HFFc6 (cell line): ENCODE measurements around the gene DPP6. TPM values are rescaled to one million over a fixed set of nuclear protein-coding genes. Genes with fewer than 3 reads are reported as not detected.

ENCODE experiments used
- DNase-seq: peaks from one replicate; pipeline ENCODE4 v3.0.0-alpha.2; 2018
- H3K27ac Mint-ChIP-seq: 2 replicates; pipeline ENCODE4 v1.8.0; 2020; ENCODE audit warnings: mild to moderate bottlenecking, mixed read lengths
- H3K27me3 Mint-ChIP-seq: 2 replicates; pipeline ENCODE4 v1.8.0; 2021; ENCODE audit warnings: mild to moderate bottlenecking, moderate library complexity, mixed read lengths; ENCODE audit not compliant: insufficient read depth
- H3K36me3 Mint-ChIP-seq: 2 replicates; pipeline ENCODE4 v1.8.0; 2021; ENCODE audit warnings: low read depth, mixed read lengths
- H3K4me1 Mint-ChIP-seq: 2 replicates; pipeline ENCODE4 v1.8.0; 2020; ENCODE audit warnings: low read depth, mixed read lengths
- H3K4me3 Mint-ChIP-seq: 2 replicates; pipeline ENCODE4 v1.8.0; 2020; ENCODE audit warnings: mild to moderate bottlenecking, moderate library complexity, mixed read lengths
- H3K9me3 Mint-ChIP-seq: 2 replicates; pipeline ENCODE4 v1.8.0; 2020; ENCODE audit warnings: mild to moderate bottlenecking, mixed read lengths
- total RNA-seq, 6 experiments: library from RNA; stranded (reverse); fragmentation: NEBNext Ultra II Directional; extraction: Animal tissue kit (Norgen Biotek cat#: 25700); gene quantifications; 2 replicates in 1 of 6; 3 replicates in 5 of 6; pipeline ENCODE4 v1.2.3, GENCODE V29; 2021
- TF ChIP-seq, protein P1 (sequence below): fragments of 200-600 bp; sonication (generic); IDR thresholded peaks from 2 replicates; pipeline ENCODE4 v1.5.0; 2021; ENCODE audit warnings: antibody characterized with exemption, mild to moderate bottlenecking

Gene DPP6
- total RNA-seq, 6 experiments from 2014 or later: not detected

DNA sequence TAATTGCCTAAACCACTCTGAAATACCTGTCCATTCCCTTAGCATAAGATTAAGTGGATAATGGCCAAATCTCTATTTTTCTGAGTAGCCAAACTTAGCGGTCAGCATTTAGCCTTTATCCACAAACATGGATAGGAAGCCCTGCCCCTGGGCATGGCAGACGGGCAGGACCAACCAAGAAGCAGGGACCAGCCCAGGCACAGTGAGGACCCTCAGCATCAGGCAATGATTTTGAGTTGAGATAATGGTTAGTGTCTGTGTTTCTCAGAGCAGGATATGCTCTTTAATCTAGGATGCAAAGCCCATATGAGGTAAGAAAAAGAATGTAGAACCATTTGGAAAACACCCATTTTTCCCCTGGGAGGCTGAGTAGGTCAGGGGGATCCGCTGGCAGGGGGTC is 131.7 kb downstream of the DPP6 start:
- Mint-ChIP-seq H3K36me3 (peaks cover 3% of the 10 kb centered on the region; the same call in 1 of the 2 replicates), H3K4me3 (no peak overlapping the region), H3K27ac (no peak overlapping the region), H3K4me1 (no peaks in the 10 kb centered on the region), H3K27me3 (no peaks in the 10 kb centered on the region; the same call in 1 of the 2 replicates), H3K9me3 (peaks cover 35% of the 10 kb centered on the region)
- TF ChIP-seq, protein P1, sequence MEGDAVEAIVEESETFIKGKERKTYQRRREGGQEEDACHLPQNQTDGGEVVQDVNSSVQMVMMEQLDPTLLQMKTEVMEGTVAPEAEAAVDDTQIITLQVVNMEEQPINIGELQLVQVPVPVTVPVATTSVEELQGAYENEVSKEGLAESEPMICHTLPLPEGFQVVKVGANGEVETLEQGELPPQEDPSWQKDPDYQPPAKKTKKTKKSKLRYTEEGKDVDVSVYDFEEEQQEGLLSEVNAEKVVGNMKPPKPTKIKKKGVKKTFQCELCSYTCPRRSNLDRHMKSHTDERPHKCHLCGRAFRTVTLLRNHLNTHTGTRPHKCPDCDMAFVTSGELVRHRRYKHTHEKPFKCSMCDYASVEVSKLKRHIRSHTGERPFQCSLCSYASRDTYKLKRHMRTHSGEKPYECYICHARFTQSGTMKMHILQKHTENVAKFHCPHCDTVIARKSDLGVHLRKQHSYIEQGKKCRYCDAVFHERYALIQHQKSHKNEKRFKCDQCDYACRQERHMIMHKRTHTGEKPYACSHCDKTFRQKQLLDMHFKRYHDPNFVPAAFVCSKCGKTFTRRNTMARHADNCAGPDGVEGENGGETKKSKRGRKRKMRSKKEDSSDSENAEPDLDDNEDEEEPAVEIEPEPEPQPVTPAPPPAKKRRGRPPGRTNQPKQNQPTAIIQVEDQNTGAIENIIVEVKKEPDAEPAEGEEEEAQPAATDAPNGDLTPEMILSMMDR: no peak
- no peak for DNase-seq

DNA sequence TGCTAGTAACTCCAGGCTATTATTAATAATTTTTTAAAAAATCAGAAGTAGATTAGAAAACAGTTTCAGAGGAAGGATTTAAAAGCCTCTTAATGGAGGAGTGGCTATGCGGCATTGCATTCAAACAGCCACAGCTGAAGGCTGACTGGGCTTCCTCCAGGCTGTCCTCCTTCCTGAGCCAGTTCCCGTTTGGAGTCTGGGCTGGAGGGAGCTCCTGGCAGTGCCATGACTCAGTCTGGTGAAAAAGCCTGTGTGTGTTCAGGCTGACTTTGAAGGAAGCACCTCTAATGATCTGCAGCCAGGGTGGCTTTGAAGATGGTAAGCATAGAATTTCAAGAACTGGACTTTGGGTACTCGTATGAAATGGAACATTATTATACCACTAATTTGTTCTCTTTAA is 134.6 kb downstream of the DPP6 start:
- Mint-ChIP-seq H3K27ac (no peak overlapping the region), H3K36me3 (peaks cover 3% of the 10 kb centered on the region; the same call in 1 of the 2 replicates), H3K9me3 (peaks cover 40% of the 10 kb centered on the region), H3K27me3 (no peaks in the 10 kb centered on the region), H3K4me3 (no peak overlapping the region), H3K4me1 (no peaks in the 10 kb centered on the region)
- TF ChIP-seq, protein P1: no peak
- DNase-seq: no peak

DNA sequence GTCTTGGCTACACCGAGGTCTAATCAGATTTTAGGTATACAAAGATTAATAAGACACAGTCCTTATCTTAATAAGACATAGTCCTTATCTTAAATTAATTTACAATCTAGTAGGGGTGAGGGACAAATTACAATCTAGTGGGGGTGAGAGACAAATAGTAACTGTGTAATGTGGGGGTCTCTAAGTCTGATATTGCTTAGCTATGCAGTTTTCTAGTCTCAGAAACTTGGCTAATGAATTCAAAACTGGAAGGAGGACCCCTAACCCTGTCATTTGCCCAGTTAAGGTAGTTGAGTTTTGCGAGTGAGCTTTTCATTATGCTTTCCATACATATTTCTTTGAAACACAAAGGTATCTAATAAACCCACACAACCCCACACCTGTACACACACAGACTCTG is 136.1 kb downstream of the DPP6 start:
- H3K9me3 Mint-ChIP-seq: peaks cover 46% of the 10 kb centered on the region

DNA sequence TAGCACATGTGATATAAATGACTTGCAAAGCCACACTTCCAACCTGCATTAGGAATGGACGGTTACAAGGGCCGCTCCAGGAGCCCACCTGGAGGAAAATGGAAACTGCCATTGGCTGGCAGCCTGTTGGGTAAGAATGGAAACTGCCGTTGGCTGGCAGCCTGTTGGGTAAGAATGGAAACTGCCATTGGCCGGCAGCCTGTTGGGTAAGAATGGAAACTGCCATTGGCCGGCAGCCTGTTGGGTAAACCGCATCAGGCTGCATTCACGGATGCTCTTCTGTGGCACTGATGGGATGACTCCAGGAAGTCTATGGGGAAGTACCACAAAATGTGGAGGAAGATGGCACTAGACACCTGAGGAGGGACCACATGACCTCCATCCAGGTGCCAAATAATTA is 143.1 kb downstream of the DPP6 start:
- H3K27me3 Mint-ChIP-seq: no peaks in the 10 kb centered on the region; the same call in 1 of the 2 replicates
- no peak overlapping the region for H3K27ac Mint-ChIP-seq
- H3K4me3 Mint-ChIP-seq: no peak overlapping the region
- H3K4me1 Mint-ChIP-seq: no peaks in the 10 kb centered on the region
- 0 out of 2 replicates have a peak, but pooled peaks cover 5% of the 10 kb centered on the region for H3K36me3 Mint-ChIP-seq
- DNase-seq: no peak
- H3K9me3 Mint-ChIP-seq: peaks cover 52% of the 10 kb centered on the region
- TF ChIP-seq, protein P1: no peak

More for the DNA sequence above, 136.1 kb downstream of the DPP6 start:
- DNase-seq: no peak
- no peak overlapping the region for H3K4me3 Mint-ChIP-seq
- TF ChIP-seq, protein P1: no peak
- H3K27ac Mint-ChIP-seq: no peak overlapping the region
- H3K36me3 Mint-ChIP-seq: peaks cover 3% of the 10 kb centered on the region; the same call in 1 of the 2 replicates
- no peaks in the 10 kb centered on the region for H3K4me1 Mint-ChIP-seq
- H3K27me3 Mint-ChIP-seq: no peaks in the 10 kb centered on the region

DNA sequence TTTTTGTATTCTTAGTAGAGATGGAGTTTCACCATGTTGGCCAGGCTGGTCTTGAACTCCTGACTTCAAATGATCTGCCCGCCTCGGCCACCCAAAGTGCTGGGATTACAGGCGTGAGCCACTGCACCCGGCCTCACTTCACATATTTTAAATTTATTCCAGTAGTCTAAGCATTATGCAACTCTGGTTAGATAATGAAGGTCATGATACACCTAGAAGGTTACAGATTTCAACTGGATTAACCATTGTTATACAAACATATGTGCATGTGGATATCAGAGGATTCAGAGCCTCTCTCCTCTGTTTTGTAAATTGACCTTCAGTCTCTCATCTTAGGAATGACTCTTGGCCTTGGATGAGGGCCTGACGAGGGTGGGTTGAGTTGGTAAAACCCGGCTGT is 146.3 kb downstream of the DPP6 start:
- DNase-seq: no peak
- H3K27me3 Mint-ChIP-seq: no peaks in the 10 kb centered on the region; the same call in 1 of the 2 replicates
- TF ChIP-seq, protein P1: no peak
- no peak overlapping the region for H3K4me3 Mint-ChIP-seq
- H3K36me3 Mint-ChIP-seq: 0 out of 2 replicates have a peak, but pooled peaks cover 7% of the 10 kb centered on the region
- H3K4me1 Mint-ChIP-seq: no peaks in the 10 kb centered on the region
- H3K27ac Mint-ChIP-seq: no peak overlapping the region
- peaks cover 42% of the 10 kb centered on the region for H3K9me3 Mint-ChIP-seq

DNA sequence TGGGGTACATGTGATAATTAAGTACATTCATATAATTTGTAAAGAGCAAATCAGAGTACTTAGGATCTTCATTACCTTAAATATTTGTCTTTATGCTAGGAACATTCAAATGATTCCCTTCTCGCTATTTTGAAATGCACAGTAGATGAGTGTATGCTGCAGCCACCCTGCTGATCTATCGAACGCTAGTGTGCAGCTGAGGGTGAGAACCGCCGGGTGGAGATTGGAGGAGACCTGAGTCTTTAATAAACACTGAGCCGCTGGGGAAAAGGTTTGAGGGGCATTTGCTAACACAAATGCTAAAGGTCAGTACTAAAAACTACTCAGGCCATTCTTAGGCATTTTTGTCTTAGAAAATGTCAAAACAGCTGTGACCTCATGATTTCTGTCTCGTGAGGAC is 148.0 kb downstream of the DPP6 start:
- TF ChIP-seq, protein P1: no peak
- Mint-ChIP-seq H3K4me3 (no peak overlapping the region), H3K4me1 (no peaks in the 10 kb centered on the region), H3K36me3 (0 out of 2 replicates have a peak, but pooled peaks cover 7% of the 10 kb centered on the region), H3K27ac (no peak overlapping the region), H3K27me3 (no peaks in the 10 kb centered on the region; the same call in 1 of the 2 replicates), H3K9me3 (peaks cover 54% of the 10 kb centered on the region)
- DNase-seq: no peak
